NCI-H146 (cell line): ENCODE results near the gene PDHA1.

ENCODE experiments used
- DNase-seq: peaks from one replicate; lab custom pipeline; 2025; lab: John Stamatoyannopoulos, UW

The PDHA1 gene

GRCh38 chrX:19343535-19344408 is at the start of gene PDHA1:
Gene PDHA1 (plus strand): TSS chrX:19343927. CDS start chrX:19344038, 111 bp downstream.
- DNase-seq: peak; percentile 95

- no peak for DNase-seq
Observed at GRCh38 chrX:19303256-19303880, 40.4 kb upstream of the PDHA1 start.

- DNase-seq: no peak
Observed at GRCh38 chrX:19326567-19326966, 17.2 kb upstream of the PDHA1 start.

- no peak for DNase-seq
Observed at GRCh38 chrX:19331831-19332230, 11.9 kb upstream of the PDHA1 start.

- DNase-seq: peak; percentile 7
Observed at GRCh38 chrX:19332983-19333382, 10.7 kb upstream of the PDHA1 start.

- DNase-seq: peak; percentile 65
Observed at GRCh38 chrX:19334945-19335626, 8.6 kb upstream of the PDHA1 start.

GRCh38 chrX:19342331-19342906 is 1.3 kb upstream of the PDHA1 start:
- DNase-seq: no peak

- peak; percentile 30 for DNase-seq
Observed at GRCh38 chrX:19343085-19343534, 617 bp upstream of the PDHA1 start.

- peak; percentile 19 for DNase-seq
Observed at GRCh38 chrX:19344661-19345060, 934 bp downstream of the PDHA1 start.

- no peak for DNase-seq
Observed at GRCh38 chrX:19347916-19348315, 4.2 kb downstream of the PDHA1 start.

- no peak for DNase-seq
Observed at GRCh38 chrX:19349264-19349663, 5.5 kb downstream of the PDHA1 start.

GRCh38 chrX:19350941-19351384 is 7.2 kb downstream of the PDHA1 start:
- DNase-seq: no peak

GRCh38 chrX:19354625-19355024 is 10.9 kb downstream of the PDHA1 start:
- DNase-seq: no peak

GRCh38 chrX:19358521-19358920 is 14.8 kb downstream of the PDHA1 start:
- no peak for DNase-seq

- no peak for DNase-seq
Observed at GRCh38 chrX:19360903-19361302, 17.2 kb downstream of the PDHA1 start.

GRCh38 chrX:19361701-19362100 is 18.0 kb downstream of the PDHA1 start:
- DNase-seq: no peak

- DNase-seq: no peak
Observed at GRCh38 chrX:19368576-19368975, 24.8 kb downstream of the PDHA1 start.

GRCh38 chrX:19370061-19370460 is 26.3 kb downstream of the PDHA1 start:
- no peak for DNase-seq

GRCh38 chrX:19372170-19372546 is 28.4 kb downstream of the PDHA1 start:
- peak; percentile 61 for DNase-seq

- DNase-seq: peak; percentile 56
Observed at GRCh38 chrX:19372547-19373331, 29.0 kb downstream of the PDHA1 start.

GRCh38 chrX:19373351-19373891 is 29.7 kb downstream of the PDHA1 start:
- DNase-seq: no peak
